Activated naive CD8-positive, alpha-beta T cell treated with anti-CD3 and anti-CD28 coated beads for 36 hours (primary cell): ENCODE results near the gene ANKRD36C. TPM values are rescaled to one million over a fixed set of nuclear protein-coding genes. Genes with fewer than 3 reads are reported as not detected.
"Not testable (repeated sequence)": the region's sequence is repeated elsewhere in the genome, so short reads cannot be mapped to it uniquely, and the experiment has no call there.

Experiments
- DNase-seq: peaks from one replicate; pipeline ENCODE4 v3.0.0; 2021
- H3K27ac Mint-ChIP-seq: one replicate; pipeline ENCODE4 v1.8.0; 2022; ENCODE audit warnings: mild to moderate bottlenecking, moderate library complexity, mixed read lengths
- H3K27me3 Mint-ChIP-seq: one replicate; pipeline ENCODE4 v1.8.0; 2022; ENCODE audit warnings: mild to moderate bottlenecking, mixed read lengths
- H3K36me3 Mint-ChIP-seq: one replicate; pipeline ENCODE4 v1.8.0; 2021; ENCODE audit warnings: mild to moderate bottlenecking, mixed read lengths
- H3K4me1 Mint-ChIP-seq: one replicate; pipeline ENCODE4 v1.8.0; 2021; ENCODE audit warnings: mixed read lengths
- H3K4me3 Mint-ChIP-seq: one replicate; pipeline ENCODE4 v1.8.0; 2022; ENCODE audit warnings: mild to moderate bottlenecking, moderate library complexity, mixed read lengths
- H3K9me3 Mint-ChIP-seq: one replicate; pipeline ENCODE4 v1.8.0; 2022; ENCODE audit warnings: mixed read lengths
- total RNA-seq, 2 experiments: library from RNA; stranded (reverse); gene quantifications; one replicate each; pipeline ENCODE4 v1.2.3, GENCODE V29; 2021

ANKRD36C gene
- total RNA-seq, 2 experiments from 2014 or later = 25.4 to 27.1 TPM

GRCh38 chr2:95915131-95915530 lies 76.5 kb downstream of the ANKRD36C start:
- H3K36me3 Mint-ChIP-seq = peaks cover 17% of the 10 kb centered on the region
- not testable (repeated sequence) for H3K27me3 Mint-ChIP-seq

GRCh38 chr2:95911431-95911830 lies 80.2 kb downstream of the ANKRD36C start:
- peaks cover 12% of the 10 kb centered on the region for H3K36me3 Mint-ChIP-seq

More at GRCh38 chr2:95915131-95915530, 76.5 kb downstream of the ANKRD36C start:
- H3K4me3 Mint-ChIP-seq, H3K27ac Mint-ChIP-seq, H3K4me1 Mint-ChIP-seq, DNase-seq, H3K9me3 Mint-ChIP-seq: not testable (repeated sequence)

GRCh38 chr2:95894443-95894842 lies 97.2 kb downstream of the ANKRD36C start:
- not testable (repeated sequence) for DNase-seq, H3K27me3 Mint-ChIP-seq, H3K4me1 Mint-ChIP-seq, H3K36me3 Mint-ChIP-seq, H3K27ac Mint-ChIP-seq, H3K4me3 Mint-ChIP-seq, H3K9me3 Mint-ChIP-seq

More at GRCh38 chr2:95911431-95911830, 80.2 kb downstream of the ANKRD36C start:
- not testable (repeated sequence) for H3K27ac Mint-ChIP-seq, H3K4me3 Mint-ChIP-seq, DNase-seq, H3K4me1 Mint-ChIP-seq, H3K9me3 Mint-ChIP-seq, H3K27me3 Mint-ChIP-seq

- not testable (repeated sequence) for H3K27ac Mint-ChIP-seq, H3K27me3 Mint-ChIP-seq, DNase-seq, H3K4me3 Mint-ChIP-seq, H3K9me3 Mint-ChIP-seq, H3K4me1 Mint-ChIP-seq
- H3K36me3 Mint-ChIP-seq = peaks cover 19% of the 10 kb centered on the region
Measured at GRCh38 chr2:95867929-95868328, 123.7 kb downstream of the ANKRD36C start.

GRCh38 chr2:95867047-95867677 lies 124.5 kb downstream of the ANKRD36C start:
- not testable (repeated sequence) for H3K4me1 Mint-ChIP-seq, H3K27me3 Mint-ChIP-seq, H3K4me3 Mint-ChIP-seq, DNase-seq, H3K9me3 Mint-ChIP-seq, H3K27ac Mint-ChIP-seq
- H3K36me3 Mint-ChIP-seq = peaks cover 19% of the 10 kb centered on the region

- H3K4me1 Mint-ChIP-seq, H3K36me3 Mint-ChIP-seq, H3K4me3 Mint-ChIP-seq, H3K9me3 Mint-ChIP-seq, H3K27ac Mint-ChIP-seq, H3K27me3 Mint-ChIP-seq, DNase-seq: not testable (repeated sequence)
Measured at GRCh38 chr2:95862121-95862520, 129.5 kb downstream of the ANKRD36C start.

GRCh38 chr2:95836151-95836550 lies 155.5 kb downstream of the ANKRD36C start:
- H3K36me3 Mint-ChIP-seq = peaks cover 54% of the 10 kb centered on the region
- no peak overlapping the region for H3K27ac Mint-ChIP-seq
- DNase-seq = no peak
- H3K27me3 Mint-ChIP-seq = no peaks in the 10 kb centered on the region
- H3K9me3 Mint-ChIP-seq = peaks cover 5% of the 10 kb centered on the region
- no peaks in the 10 kb centered on the region for H3K4me1 Mint-ChIP-seq
- no peak overlapping the region for H3K4me3 Mint-ChIP-seq

GRCh38 chr2:95834077-95835013 lies 157.3 kb downstream of the ANKRD36C start:
- Mint-ChIP-seq H3K9me3 (peaks cover 10% of the 10 kb centered on the region), H3K36me3 (peaks cover 69% of the 10 kb centered on the region)
- DNase-seq, H3K27ac Mint-ChIP-seq, H3K27me3 Mint-ChIP-seq, H3K4me1 Mint-ChIP-seq, H3K4me3 Mint-ChIP-seq: not testable (repeated sequence)

GRCh38 chr2:95824218-95824617 lies 167.4 kb downstream of the ANKRD36C start:
- not testable (repeated sequence) for H3K27me3 Mint-ChIP-seq, H3K27ac Mint-ChIP-seq, DNase-seq, H3K4me3 Mint-ChIP-seq, H3K4me1 Mint-ChIP-seq
- Mint-ChIP-seq H3K9me3 (peaks cover 48% of the 10 kb centered on the region), H3K36me3 (peaks cover 36% of the 10 kb centered on the region)

- H3K4me1 Mint-ChIP-seq, DNase-seq, H3K27me3 Mint-ChIP-seq, H3K4me3 Mint-ChIP-seq, H3K27ac Mint-ChIP-seq: not testable (repeated sequence)
- peaks cover 51% of the 10 kb centered on the region for H3K9me3 Mint-ChIP-seq
- H3K36me3 Mint-ChIP-seq = peaks cover 40% of the 10 kb centered on the region
Measured at GRCh38 chr2:95817521-95817920, 174.1 kb downstream of the ANKRD36C start.

- H3K4me3 Mint-ChIP-seq, DNase-seq, H3K27ac Mint-ChIP-seq, H3K27me3 Mint-ChIP-seq, H3K4me1 Mint-ChIP-seq: not testable (repeated sequence)
- Mint-ChIP-seq H3K9me3 (peaks cover 28% of the 10 kb centered on the region), H3K36me3 (peaks cover 41% of the 10 kb centered on the region)
Measured at GRCh38 chr2:95813311-95813710, 178.3 kb downstream of the ANKRD36C start.

- Mint-ChIP-seq H3K36me3 (peaks cover 10% of the 10 kb centered on the region), H3K9me3 (peaks cover 26% of the 10 kb centered on the region), H3K27ac (no peak overlapping the region), H3K4me3 (no peak overlapping the region), H3K27me3 (no peaks in the 10 kb centered on the region), H3K4me1 (no peaks in the 10 kb centered on the region)
- no peak for DNase-seq
Measured at GRCh38 chr2:95799892-95800291, 191.7 kb downstream of the ANKRD36C start.

GRCh38 chr2:95799147-95799889 lies 192.3 kb downstream of the ANKRD36C start:
- peaks cover 20% of the 10 kb centered on the region for H3K9me3 Mint-ChIP-seq
- not testable (repeated sequence) for DNase-seq, H3K27me3 Mint-ChIP-seq, H3K36me3 Mint-ChIP-seq, H3K27ac Mint-ChIP-seq, H3K4me1 Mint-ChIP-seq, H3K4me3 Mint-ChIP-seq

GRCh38 chr2:95796249-95797099 lies 195.2 kb downstream of the ANKRD36C start:
- not testable (repeated sequence) for H3K4me1 Mint-ChIP-seq, H3K27ac Mint-ChIP-seq, H3K4me3 Mint-ChIP-seq, H3K36me3 Mint-ChIP-seq, H3K27me3 Mint-ChIP-seq, DNase-seq
- peaks cover 10% of the 10 kb centered on the region for H3K9me3 Mint-ChIP-seq
